RWPE2 (cell line): ENCODE results near the gene CHST11.

Source experiments
- ATAC-seq: fragments of 200-7000 bp; cut with Tn5 transposase; 3 replicates; pipeline ENCODE4 v1.9.1; 2021; ENCODE audit warnings: low read depth
- DNase-seq: peaks from one replicate; pipeline ENCODE4 v3.0.0-alpha.2; 2020; ENCODE audit warnings: low spot score
- H3K27ac ChIP-seq: fragments of 450-650 bp; 2 replicates; pipeline ENCODE4 v1.5.1; 2017; ENCODE audit warnings: mild to moderate bottlenecking; ENCODE audit not compliant: poor library complexity, severe bottlenecking
- H3K27me3 ChIP-seq: fragments of 250-450 bp; sonication (Bioruptor Pico); 2 replicates; pipeline ENCODE4 v1.5.1; 2021; ENCODE audit warnings: mild to moderate bottlenecking, moderate library complexity; ENCODE audit not compliant: insufficient read depth, poor library complexity, severe bottlenecking
- H3K36me3 ChIP-seq: fragments of 250-450 bp; sonication (Bioruptor Pico); 2 replicates; pipeline ENCODE4 v1.5.1; 2020; ENCODE audit warnings: low read depth, mild to moderate bottlenecking, moderate library complexity
- H3K4me1 ChIP-seq: fragments of 250-450 bp; sonication (Bioruptor Pico); 2 replicates; pipeline ENCODE4 v1.5.1; 2021; ENCODE audit warnings: mild to moderate bottlenecking, moderate library complexity; ENCODE audit not compliant: insufficient read depth, poor library complexity, severe bottlenecking
- H3K4me3 ChIP-seq: fragments of 250-450 bp; sonication (Bioruptor Pico); 2 replicates; pipeline ENCODE4 v1.5.1; 2021; ENCODE audit warnings: mild to moderate bottlenecking, moderate library complexity; ENCODE audit not compliant: severe bottlenecking
- H3K9me3 ChIP-seq: fragments of 250-450 bp; sonication (Bioruptor Pico); 2 replicates; pipeline ENCODE4 v1.5.1; 2021; ENCODE audit warnings: mild to moderate bottlenecking, moderate library complexity; ENCODE audit not compliant: severe bottlenecking
- CTCF ChIP-seq: fragments of 450-650 bp; IDR thresholded peaks from one replicate; pipeline ENCODE4 v1.5.1; 2017; ENCODE audit warnings: mild to moderate bottlenecking, moderate library complexity; ENCODE audit not compliant: poor library complexity, severe bottlenecking

CHST11 gene

GRCh38 chr12:104626069-104626837 is 169.5 kb downstream of the CHST11 start:
- Histone ChIP-seq H3K4me1 (peaks cover 4% of the 10 kb centered on the region), H3K4me3 (no peak overlapping the region), H3K9me3 (no peaks in the 10 kb centered on the region), H3K36me3 (no peaks in the 10 kb centered on the region), H3K27me3 (no peaks in the 10 kb centered on the region), H3K27ac (no peak overlapping the region)
- TF ChIP-seq CTCF: no peak
- ATAC-seq (no peak), DNase-seq (peak; percentile 6)

- TF ChIP-seq CTCF: no peak
- Histone ChIP-seq H3K27ac (no peak overlapping the region), H3K9me3 (no peaks in the 10 kb centered on the region), H3K4me3 (no peak overlapping the region), H3K36me3 (no peaks in the 10 kb centered on the region), H3K4me1 (peaks cover 4% of the 10 kb centered on the region), H3K27me3 (no peaks in the 10 kb centered on the region)
- ATAC-seq: no peak
- DNase-seq: no peak
These were observed 170.7 kb downstream of the CHST11 start for GRCh38 chr12:104627231-104627989.

GRCh38 chr12:104627990-104628830 is 171.5 kb downstream of the CHST11 start:
- no peak overlapping the region for H3K4me3 ChIP-seq
- H3K4me1 ChIP-seq: peaks cover 4% of the 10 kb centered on the region
- no peak overlapping the region for H3K27ac ChIP-seq

GRCh38 chr12:104628831-104629135 is 172.0 kb downstream of the CHST11 start:
- peaks cover 4% of the 10 kb centered on the region for H3K4me1 ChIP-seq
- no peak overlapping the region for H3K27ac ChIP-seq

More at GRCh38 chr12:104627990-104628830, 171.5 kb downstream of the CHST11 start:
- Histone ChIP-seq H3K27me3 (no peaks in the 10 kb centered on the region), H3K36me3 (no peaks in the 10 kb centered on the region), H3K9me3 (no peaks in the 10 kb centered on the region)
- DNase-seq: no peak
- ATAC-seq: no peak
- no peak for TF ChIP-seq CTCF

More at GRCh38 chr12:104628831-104629135, 172.0 kb downstream of the CHST11 start:
- H3K9me3 ChIP-seq: no peaks in the 10 kb centered on the region
- H3K36me3 ChIP-seq: no peaks in the 10 kb centered on the region
- H3K4me3 ChIP-seq: no peak overlapping the region
- DNase-seq: no peak
- H3K27me3 ChIP-seq: no peaks in the 10 kb centered on the region
- TF ChIP-seq CTCF: no peak
- no peak for ATAC-seq
